Colonic mucosa (tissue), 4 donors: ENCODE measurements around the gene EMX1. TPM values are rescaled to one million over a fixed set of nuclear protein-coding genes. Genes with fewer than 3 reads are reported as not detected.

ENCODE experiments used
- DNase-seq: peaks from one replicate; pipeline ENCODE4 v3.0.0-alpha.2; 2020
- H3K27ac ChIP-seq: fragments of 200-600 bp; one replicate; pipeline ENCODE4 v1.8.0; 2021
- H3K27me3 ChIP-seq: fragments of 200-600 bp; one replicate; pipeline ENCODE4 v1.8.0; 2021
- H3K36me3 ChIP-seq: fragments of 200-600 bp; one replicate; pipeline ENCODE4 v1.8.0; 2021
- H3K4me1 ChIP-seq: fragments of 200-600 bp; one replicate; pipeline ENCODE4 v1.8.0; 2021; ENCODE audit warnings: mild to moderate bottlenecking
- H3K4me3 ChIP-seq: fragments of 200-600 bp; one replicate; pipeline ENCODE4 v1.8.0; 2021
- H3K9ac ChIP-seq, 2 donors: one replicate each; pipeline ENCODE4 v1.7.0; 2013; ENCODE audit warnings: control low read depth in 2 of 2, low read depth in 2 of 2, low read length in 2 of 2
- H3K9me3 ChIP-seq: fragments of 200-600 bp; one replicate; pipeline ENCODE4 v1.8.0; 2021
- CTCF ChIP-seq: fragments of 200-600 bp; IDR thresholded peaks from one replicate; pipeline ENCODE4 v1.8.0; 2022; ENCODE audit warnings: antibody characterized with exemption, mild to moderate bottlenecking
- intact Hi-C: fragments of 100-400 bp; cut with DNase I; formaldehyde crosslinking; loops from one replicate; pipeline ENCODE4 v1.14.1; 2022
- total RNA-seq, 2 donors: library from RNA; stranded (reverse); fragmentation: NEBNext Ultra II Directional in 1 of 2; extraction: Animal tissue kit (Norgen Biotek cat#: 25700) in 1 of 2; gene quantifications; one replicate each; pipeline ENCODE4 v1.2.1, GENCODE V29; 2021
- donor health status: healthy.
- donor health status: DM: no; HTN: no; CAD: no.
- donor health status: DM: no; HTN: no; CAD: no.

EMX1 gene
- total RNA-seq, 2 donors from 2014 or later = 1.1 to 2.0 TPM

GRCh38 chr2:72891091-72891818, 26.1 kb upstream of the EMX1 start:
- Histone ChIP-seq H3K4me1 (peaks cover 25% of the 10 kb centered on the region), H3K27ac (no peak overlapping the region), H3K27me3 (no peaks in the 10 kb centered on the region), H3K9ac (no peak overlapping the region), H3K36me3 (no peaks in the 10 kb centered on the region), H3K9me3 (no peaks in the 10 kb centered on the region), H3K4me3 (no peak overlapping the region)
- DNase-seq = no peak
- intact Hi-C loops = loop anchor here (5.0 kb wide), 3 partner anchors 41 to 286 kb away; no protein-coding TSS in a partner anchor
- TF ChIP-seq CTCF = no peak

- intact Hi-C loops = loop anchor here (2.0 to 5.0 kb wide), 4 partner anchors 40 to 285 kb away; no protein-coding TSS in a partner anchor
- Histone ChIP-seq H3K9me3 (no peaks in the 10 kb centered on the region), H3K4me3 (no peak overlapping the region), H3K9ac (no peak overlapping the region), H3K4me1 (peaks cover 21% of the 10 kb centered on the region), H3K27ac (no peak overlapping the region), H3K36me3 (no peaks in the 10 kb centered on the region), H3K27me3 (no peaks in the 10 kb centered on the region)
- DNase-seq = peak; percentile 72
- TF ChIP-seq CTCF = peak; percentile 73
Measured at GRCh38 chr2:72892506-72893173, 24.7 kb upstream of the EMX1 start.

- no peaks in the 10 kb centered on the region for H3K27me3 ChIP-seq
- no peak overlapping the region for H3K9ac ChIP-seq
- H3K4me3 ChIP-seq = no peak overlapping the region
- TF ChIP-seq CTCF = peak; percentile 36
- intact Hi-C loops = loop anchor here (2.0 to 5.0 kb wide), 4 partner anchors 39 to 284 kb away; no protein-coding TSS in a partner anchor
- H3K4me1 ChIP-seq = peaks cover 15% of the 10 kb centered on the region
- no peaks in the 10 kb centered on the region for H3K9me3 ChIP-seq
- no peak for DNase-seq
- no peak overlapping the region for H3K27ac ChIP-seq
- no peaks in the 10 kb centered on the region for H3K36me3 ChIP-seq
Measured at GRCh38 chr2:72893594-72894319, 23.6 kb upstream of the EMX1 start.

- no peak for TF ChIP-seq CTCF
- Histone ChIP-seq H3K27ac (no peak overlapping the region), H3K9me3 (no peaks in the 10 kb centered on the region), H3K4me3 (no peak overlapping the region), H3K27me3 (no peaks in the 10 kb centered on the region), H3K36me3 (no peaks in the 10 kb centered on the region), H3K4me1 (peaks cover 10% of the 10 kb centered on the region), H3K9ac (no peak overlapping the region)
- no peak for DNase-seq
- intact Hi-C loops = loop anchor here (5.0 kb wide), 3 partner anchors 38 to 283 kb away; no protein-coding TSS in a partner anchor
Measured at GRCh38 chr2:72894514-72894913, 22.8 kb upstream of the EMX1 start.

- Histone ChIP-seq H3K9ac (peak overlapping the region in 1 of 2 donors; percentile 65), H3K36me3 (no peaks in the 10 kb centered on the region), H3K4me3 (peak overlapping the region; percentile 13), H3K4me1 (peaks cover 4% of the 10 kb centered on the region), H3K27me3 (no peaks in the 10 kb centered on the region), H3K9me3 (no peaks in the 10 kb centered on the region), H3K27ac (peak overlapping the region; percentile 51)
- TF ChIP-seq CTCF = no peak
- no peak for DNase-seq
- intact Hi-C loops = no loop called here
Measured at GRCh38 chr2:72895154-72895553, 22.2 kb upstream of the EMX1 start.
